Measurements from ENCODE around the gene TSPEAR.

The TSPEAR gene

DNA sequence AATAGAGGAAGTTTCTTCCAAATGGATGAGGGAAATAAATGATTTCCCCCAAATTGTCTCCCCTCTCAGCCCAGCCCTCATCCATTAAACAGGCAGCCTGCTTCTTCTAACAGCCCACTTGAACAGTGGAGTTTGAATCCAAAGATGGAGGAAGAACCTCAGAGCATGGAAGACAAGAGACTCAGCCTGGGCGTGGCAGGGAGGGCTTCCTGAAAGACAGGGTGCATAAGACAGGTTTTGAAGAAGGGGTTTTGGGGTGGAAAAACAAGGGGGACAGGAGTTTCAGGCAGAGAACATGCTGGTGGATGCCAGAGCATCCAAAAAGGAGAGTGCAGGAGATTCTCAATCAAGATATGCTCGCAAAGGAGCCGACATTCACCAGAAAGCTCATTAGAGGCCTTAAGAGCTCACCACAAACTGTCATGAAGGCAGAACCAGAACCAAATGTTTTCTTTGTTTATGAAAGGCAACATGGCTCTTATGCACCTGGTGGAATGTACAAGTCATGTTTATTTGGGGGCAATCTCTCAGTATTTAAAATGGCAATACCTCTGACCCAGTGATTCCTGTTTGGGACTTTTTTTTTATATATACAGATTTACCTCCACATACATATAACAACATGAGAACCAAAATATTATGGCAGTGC, 26.5 kb upstream of the TSPEAR start:
- Histone ChIP-seq H4K20me1 (ENCODE audit: control insufficient read depth, insufficient read depth, low read depth, low read length) (no peaks in the 10 kb centered on the region), H3K9me3 (ENCODE audit: control insufficient read depth, insufficient read depth, low read length) (no peaks in the 10 kb centered on the region), H3K79me2 (ENCODE audit: control insufficient read depth, low read length) (no peaks in the 10 kb centered on the region), H3K36me3 (ENCODE audit: control insufficient read depth, low read length) (no peaks in the 10 kb centered on the region), H3F3A (ENCODE audit: control insufficient read depth, insufficient read depth) (no peaks in the 10 kb centered on the region), H3K4me2 (ENCODE audit: low read length) (no peak overlapping the region), H3K9me2 (replicated peaks; ENCODE audit: control insufficient read depth, low read length) (no peaks in the 10 kb centered on the region), H3K27me3 (ENCODE audit: control insufficient read depth, low read length) (peaks cover 7% of the 10 kb centered on the region), H3K27ac (ENCODE audit: low read depth, low read length) (no peak overlapping the region), H3K4me3 (ENCODE audit: low read length) (no peak overlapping the region), H3K4me1 (ENCODE audit: control insufficient read depth, low read length) (no peaks in the 10 kb centered on the region)
- TF ChIP-seq, protein P1, sequence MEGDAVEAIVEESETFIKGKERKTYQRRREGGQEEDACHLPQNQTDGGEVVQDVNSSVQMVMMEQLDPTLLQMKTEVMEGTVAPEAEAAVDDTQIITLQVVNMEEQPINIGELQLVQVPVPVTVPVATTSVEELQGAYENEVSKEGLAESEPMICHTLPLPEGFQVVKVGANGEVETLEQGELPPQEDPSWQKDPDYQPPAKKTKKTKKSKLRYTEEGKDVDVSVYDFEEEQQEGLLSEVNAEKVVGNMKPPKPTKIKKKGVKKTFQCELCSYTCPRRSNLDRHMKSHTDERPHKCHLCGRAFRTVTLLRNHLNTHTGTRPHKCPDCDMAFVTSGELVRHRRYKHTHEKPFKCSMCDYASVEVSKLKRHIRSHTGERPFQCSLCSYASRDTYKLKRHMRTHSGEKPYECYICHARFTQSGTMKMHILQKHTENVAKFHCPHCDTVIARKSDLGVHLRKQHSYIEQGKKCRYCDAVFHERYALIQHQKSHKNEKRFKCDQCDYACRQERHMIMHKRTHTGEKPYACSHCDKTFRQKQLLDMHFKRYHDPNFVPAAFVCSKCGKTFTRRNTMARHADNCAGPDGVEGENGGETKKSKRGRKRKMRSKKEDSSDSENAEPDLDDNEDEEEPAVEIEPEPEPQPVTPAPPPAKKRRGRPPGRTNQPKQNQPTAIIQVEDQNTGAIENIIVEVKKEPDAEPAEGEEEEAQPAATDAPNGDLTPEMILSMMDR (IDR thresholded peaks at IDR 0.05; ENCODE audit: low read depth, low read length, poor library complexity, severe bottlenecking): no peak

DNA sequence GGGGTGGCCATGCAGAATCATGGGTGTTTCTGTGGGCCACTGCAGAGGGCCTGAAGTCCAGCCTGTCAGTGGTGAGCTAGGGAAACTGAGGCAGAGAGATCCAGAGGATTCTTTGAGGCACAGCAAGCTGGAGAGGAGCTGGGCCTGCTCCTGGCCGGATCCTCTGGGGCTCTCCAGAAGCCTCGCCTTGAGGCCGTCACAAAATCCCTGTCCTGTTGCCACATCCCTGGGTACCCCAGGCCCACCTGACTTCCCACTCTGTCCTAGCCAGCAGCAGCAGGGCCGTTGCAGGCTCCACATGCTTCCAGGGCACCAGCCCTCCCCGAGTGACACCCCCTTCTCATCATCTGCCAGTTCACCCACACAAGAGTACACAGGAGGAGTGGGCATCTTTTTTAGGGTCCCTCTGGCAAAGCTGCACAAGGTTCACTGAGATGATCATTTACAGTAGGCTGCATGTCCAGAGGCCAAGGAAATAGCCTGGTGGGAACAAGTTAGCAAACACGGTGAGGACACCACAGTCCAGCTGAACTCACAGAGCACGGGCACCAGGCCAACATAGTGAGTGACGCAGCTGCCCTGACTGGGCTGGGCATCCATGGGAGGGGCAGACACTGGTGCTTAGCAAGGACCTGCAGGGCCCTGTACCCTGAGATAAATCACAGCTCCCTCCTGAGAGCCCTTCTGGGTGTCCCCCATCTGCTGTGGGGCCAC, 25.1 kb upstream of the TSPEAR start:
- no peaks in the 10 kb centered on the region for H3K79me2 ChIP-seq (ENCODE audit: control insufficient read depth, low read length)
- H3K36me3 ChIP-seq (ENCODE audit: control insufficient read depth, low read length): no peaks in the 10 kb centered on the region
- H3K4me1 ChIP-seq (ENCODE audit: control insufficient read depth, low read length): no peaks in the 10 kb centered on the region
- peaks cover 7% of the 10 kb centered on the region for H3K27me3 ChIP-seq (ENCODE audit: control insufficient read depth, low read length)
- H3K4me2 ChIP-seq (ENCODE audit: low read length): no peak overlapping the region
- no peak for TF ChIP-seq EZH2phosphoT487 (IDR thresholded peaks at IDR 0.05; ENCODE audit: borderline replicate concordance, low read length)
- TF ChIP-seq, protein P1 (IDR thresholded peaks at IDR 0.05; ENCODE audit: low read depth, low read length, poor library complexity, severe bottlenecking): no peak
- no peaks in the 10 kb centered on the region for H4K20me1 ChIP-seq (ENCODE audit: control insufficient read depth, insufficient read depth, low read depth, low read length)
- H3K27ac ChIP-seq (ENCODE audit: low read depth, low read length): no peak overlapping the region
- H3K4me3 ChIP-seq (ENCODE audit: low read length): no peak overlapping the region
- no peaks in the 10 kb centered on the region for H3F3A ChIP-seq (ENCODE audit: control insufficient read depth, insufficient read depth)
- no peaks in the 10 kb centered on the region for H3K9me3 ChIP-seq (ENCODE audit: control insufficient read depth, insufficient read depth, low read length)
- no peaks in the 10 kb centered on the region for H3K9me2 ChIP-seq (replicated peaks; ENCODE audit: control insufficient read depth, low read length)

DNA sequence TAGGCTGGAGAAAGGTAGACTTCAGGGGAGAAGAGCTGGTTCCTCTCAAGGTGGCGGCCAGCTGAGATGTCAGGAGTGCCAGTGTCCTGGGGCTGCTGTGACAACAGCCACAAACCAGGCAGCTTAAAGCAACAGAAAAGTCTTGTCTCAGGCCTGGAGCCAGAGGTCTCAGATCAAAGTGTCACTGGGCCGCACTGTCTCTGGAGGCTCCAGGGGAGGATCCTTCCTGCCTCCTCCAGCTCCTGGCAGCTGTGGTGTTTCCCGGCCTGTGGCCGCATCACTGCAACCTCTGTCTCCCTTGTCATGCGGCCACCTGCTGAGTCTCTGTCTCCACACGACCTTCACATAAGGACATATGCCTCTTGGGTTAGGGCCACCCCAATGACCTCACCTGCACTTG, 24.4 kb upstream of the TSPEAR start:
- no peaks in the 10 kb centered on the region for H3K36me3 ChIP-seq (ENCODE audit: control insufficient read depth, low read length)
- peaks cover 7% of the 10 kb centered on the region for H3K27me3 ChIP-seq (ENCODE audit: control insufficient read depth, low read length)
- no peaks in the 10 kb centered on the region for H3K4me1 ChIP-seq (ENCODE audit: control insufficient read depth, low read length)
- no peaks in the 10 kb centered on the region for H3K79me2 ChIP-seq (ENCODE audit: control insufficient read depth, low read length)
- H4K20me1 ChIP-seq (ENCODE audit: control insufficient read depth, insufficient read depth, low read depth, low read length): no peaks in the 10 kb centered on the region
- H3K9me3 ChIP-seq (ENCODE audit: control insufficient read depth, insufficient read depth, low read length): no peaks in the 10 kb centered on the region
- no peaks in the 10 kb centered on the region for H3F3A ChIP-seq (ENCODE audit: control insufficient read depth, insufficient read depth)
- TF ChIP-seq, protein P1 (IDR thresholded peaks at IDR 0.05; ENCODE audit: low read depth, low read length, poor library complexity, severe bottlenecking): no peak
- no peak for TF ChIP-seq EZH2phosphoT487 (IDR thresholded peaks at IDR 0.05; ENCODE audit: borderline replicate concordance, low read length)
- H3K4me3 ChIP-seq (ENCODE audit: low read length): no peak overlapping the region
- H3K4me2 ChIP-seq (ENCODE audit: low read length): no peak overlapping the region
- no peaks in the 10 kb centered on the region for H3K9me2 ChIP-seq (replicated peaks; ENCODE audit: control insufficient read depth, low read length)
- H3K27ac ChIP-seq (ENCODE audit: low read depth, low read length): no peak overlapping the region

Data from DOHH2 (cell line).